HG03159 (cell line): ENCODE data around the gene ALK.
A peak's percentile ranks its signal among the peaks of the same experiment; 100 is the strongest.

Experiments used
- ATAC-seq: cut with Tn5 transposase; IDR thresholded peaks from one replicate; pipeline ENCODE4 v1.9.1; 2021; ENCODE audit warnings: mild to moderate bottlenecking, moderate library complexity; ENCODE audit not compliant: unreplicated experiment

Gene ALK

DNA sequence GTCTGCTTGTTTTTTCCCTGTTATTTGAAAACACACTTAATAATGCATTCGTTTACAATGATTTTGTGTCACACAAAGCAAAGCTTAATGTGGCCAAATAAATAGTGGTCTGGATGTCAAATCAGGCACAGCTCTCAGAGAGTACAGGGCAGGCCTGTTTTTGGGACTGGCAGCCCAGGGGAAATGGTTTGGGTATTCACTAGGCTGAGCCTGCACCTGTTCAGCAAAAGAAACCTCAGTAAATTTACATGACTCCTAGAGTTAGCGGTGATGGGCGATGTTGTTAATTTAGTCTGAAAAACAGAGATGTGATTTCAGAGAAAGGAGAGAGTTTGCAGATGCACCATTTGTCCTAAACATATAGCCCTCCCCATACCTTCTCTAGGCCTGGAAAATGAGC is 197.1 kb downstream of the ALK start:
- no peak for ATAC-seq

DNA sequence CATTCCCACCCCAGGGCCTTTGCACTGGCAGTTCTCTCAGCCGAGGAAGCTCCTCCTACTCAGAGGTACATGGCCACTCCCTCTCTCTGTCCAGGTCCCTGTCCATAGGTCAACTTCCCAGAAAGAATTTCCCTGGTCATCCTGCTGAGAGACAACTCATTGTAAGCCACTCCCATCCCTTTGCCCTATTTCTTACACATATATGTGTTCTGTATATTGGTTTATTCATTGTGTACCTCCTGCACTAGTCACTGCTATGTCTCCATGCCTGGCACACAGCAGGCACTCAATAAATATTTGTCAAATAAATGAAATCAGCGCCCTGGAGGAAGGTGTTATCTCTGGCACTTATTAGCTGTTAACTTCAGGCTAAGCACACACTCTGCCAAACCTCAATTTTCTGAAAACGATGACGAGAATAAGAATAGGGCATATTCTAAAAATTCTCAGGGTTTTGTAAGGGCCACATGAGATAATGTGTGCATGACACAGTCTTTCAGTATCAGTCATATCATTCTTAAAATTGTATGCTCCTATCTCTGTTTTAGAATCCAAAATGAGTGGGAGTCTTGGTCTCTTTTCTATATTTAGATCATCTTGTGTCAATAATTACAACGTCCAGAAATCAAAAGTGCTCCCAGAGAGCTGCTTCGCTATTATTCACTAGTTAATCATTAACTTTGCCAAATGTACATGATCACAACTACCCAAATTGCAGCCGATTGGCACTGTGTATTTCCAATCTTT is 198.0 kb downstream of the ALK start:
- ATAC-seq, result peak; percentile 86

DNA sequence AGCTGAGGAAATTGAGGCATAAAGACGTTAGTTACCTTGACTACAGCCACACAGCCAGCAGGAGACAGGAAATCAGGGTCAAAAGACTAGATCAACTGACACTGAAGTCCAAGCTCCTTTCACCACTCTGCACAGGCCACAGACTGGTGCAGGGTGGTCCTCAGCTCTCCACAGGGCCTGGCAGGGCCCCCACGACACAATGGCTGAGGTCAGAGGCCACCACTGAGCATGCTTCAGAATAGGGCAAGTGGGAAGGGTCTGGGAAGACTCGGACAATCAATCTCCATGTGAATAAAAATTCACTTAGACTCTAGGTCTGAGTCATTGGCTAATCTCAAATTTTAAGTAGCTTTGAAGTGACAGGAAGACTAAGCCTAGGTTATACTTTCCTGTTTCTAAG is 201.7 kb downstream of the ALK start:
- no peak for ATAC-seq

DNA sequence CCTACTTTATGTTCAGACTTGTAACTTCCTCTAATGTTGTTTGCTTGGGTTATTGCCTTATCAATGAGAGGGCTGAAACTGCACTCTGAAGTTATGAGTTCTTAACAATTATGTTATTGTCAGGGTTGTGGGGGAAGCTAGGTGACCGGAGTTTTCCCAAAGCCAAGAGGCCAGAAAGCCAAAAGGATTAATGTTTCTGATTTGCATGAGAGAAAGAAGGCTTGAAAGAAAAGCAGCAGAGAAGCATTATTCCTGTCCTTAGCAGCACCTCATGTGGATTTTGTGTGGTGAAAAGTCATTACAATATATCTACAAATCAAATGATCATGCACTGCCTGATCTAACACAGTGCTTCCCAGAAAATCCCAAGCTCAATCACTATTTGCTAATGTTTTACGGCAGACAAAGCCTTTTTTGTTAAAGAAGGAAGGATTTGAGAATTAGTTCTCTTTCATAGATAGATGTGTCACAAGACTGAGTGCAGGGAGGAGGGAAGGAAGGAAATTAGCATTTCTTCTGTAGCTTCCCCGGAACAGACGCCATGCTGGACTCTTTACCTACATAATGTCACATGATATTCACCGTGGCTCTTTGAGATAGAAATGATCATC is 203.2 kb downstream of the ALK start:
- ATAC-seq, result no peak

DNA sequence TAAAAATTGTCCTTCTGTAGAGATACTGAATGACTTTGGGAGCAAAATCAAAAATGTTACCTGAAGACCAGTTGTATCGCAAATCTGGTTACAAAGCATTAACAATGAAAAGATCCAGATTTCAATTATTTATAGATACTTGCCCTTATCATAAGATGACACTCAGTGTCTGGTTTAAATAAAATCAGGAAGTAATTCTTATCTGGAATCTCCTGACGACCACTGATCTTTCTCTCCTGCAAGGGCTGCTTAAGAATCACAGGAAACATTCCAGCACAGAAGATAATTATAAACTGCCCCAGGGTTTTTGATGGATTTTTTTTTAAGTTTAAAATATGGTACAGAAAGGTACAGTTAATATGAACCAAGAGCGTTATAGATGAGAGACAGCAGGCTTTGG is 205.7 kb downstream of the ALK start:
- ATAC-seq, result no peak

DNA sequence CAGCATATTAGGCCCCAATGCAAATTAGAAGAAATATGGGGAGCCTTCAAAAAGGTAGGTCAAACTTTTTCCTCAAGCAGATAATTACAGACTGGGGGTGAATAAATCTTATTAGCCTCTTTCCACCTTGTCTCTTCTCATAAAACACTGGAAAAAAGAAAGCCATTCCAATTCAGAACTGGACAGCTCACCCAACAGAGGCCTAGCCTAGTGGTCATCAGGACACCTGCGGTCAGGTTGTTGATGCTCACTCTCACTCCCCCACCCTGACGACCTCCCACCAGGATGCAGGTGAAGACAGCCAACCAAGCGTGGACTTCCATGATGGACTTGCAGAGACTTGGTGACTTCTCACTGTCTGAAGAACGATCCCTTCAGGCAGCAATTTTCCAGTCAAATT is 207.1 kb downstream of the ALK start:
- ATAC-seq, result no peak

DNA sequence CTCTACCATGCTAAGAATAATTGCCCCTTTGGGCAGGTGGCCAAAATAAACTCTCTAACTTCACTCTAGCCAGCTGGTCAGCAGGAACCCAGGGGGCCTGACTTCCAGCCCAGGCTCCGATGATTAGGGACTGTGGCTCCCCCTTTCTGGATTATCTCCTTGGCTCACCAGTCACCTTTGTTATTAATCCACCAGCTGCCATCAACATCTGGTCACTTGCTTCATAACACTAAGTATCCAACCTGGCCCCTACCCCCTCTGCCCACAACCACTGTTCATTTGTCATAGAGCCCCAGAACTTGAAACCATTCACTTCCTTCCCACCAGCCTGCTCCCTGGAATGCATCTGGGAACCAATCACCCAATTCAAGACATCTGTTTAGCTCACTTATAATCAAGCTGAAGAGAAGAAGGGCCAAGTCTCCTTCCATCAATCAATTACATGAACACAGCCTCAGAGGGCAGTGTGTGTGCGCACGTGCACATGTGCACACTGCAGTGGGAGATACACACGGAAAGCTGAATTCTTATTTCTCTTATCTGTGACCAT is 215.1 kb downstream of the ALK start:
- ATAC-seq, result no peak

DNA sequence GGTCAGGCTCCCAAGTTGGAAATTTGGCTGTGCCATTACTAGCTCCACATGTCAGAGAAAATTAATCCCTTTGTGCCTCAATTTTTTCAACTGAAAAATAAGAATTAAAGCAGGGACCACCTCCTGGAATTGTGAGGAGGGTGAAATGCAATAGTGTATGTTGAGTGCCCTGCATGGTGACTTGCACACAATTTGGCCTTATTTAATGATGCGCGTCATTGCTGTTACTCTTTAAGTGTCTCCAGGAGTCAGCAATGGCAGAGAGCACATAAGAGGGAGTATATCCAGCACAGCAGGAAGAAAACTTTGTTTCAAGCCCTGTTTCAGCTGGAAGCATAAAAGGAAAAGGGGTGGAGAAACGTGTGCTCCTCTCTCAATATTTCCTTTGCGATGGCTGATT is 215.8 kb downstream of the ALK start:
- ATAC-seq, result no peak

DNA sequence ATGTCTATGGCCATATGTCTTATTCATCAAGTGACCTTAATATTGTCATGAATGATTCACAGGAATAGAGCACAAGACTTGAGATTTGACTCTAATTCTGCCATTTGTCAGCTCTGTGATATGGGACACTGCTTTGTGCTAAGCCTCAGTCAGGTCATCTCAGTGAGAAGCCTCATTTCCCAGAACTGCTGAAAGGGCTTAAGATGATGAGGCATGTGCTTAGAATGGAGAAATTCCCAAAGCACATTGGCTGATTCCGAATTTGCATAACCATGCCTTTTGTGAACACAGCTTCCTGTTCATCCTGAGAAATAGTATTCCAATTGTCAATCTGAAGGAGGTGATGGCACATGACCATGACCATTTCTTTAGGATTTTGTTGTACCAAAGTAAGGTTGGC is 218.1 kb downstream of the ALK start:
- no peak for ATAC-seq

DNA sequence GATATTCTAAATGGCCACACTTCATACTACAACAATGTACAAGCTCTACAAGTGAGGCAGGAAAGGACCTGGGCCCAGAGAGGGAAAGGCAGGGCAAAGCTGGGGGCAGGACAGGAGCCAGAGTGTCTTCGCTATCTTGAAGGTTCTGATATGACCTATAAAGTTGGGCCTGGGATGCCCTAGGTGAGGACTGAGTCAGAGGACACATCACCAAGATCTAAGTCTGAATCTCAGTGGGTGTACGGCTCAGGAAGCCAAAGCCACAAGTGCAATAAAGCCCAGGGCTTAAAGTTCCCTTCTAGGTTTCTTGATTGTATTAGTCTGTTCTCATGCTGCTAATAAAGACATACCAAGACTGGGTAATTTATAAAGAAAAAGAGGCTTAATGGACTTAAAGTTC is 219.1 kb downstream of the ALK start:
- ATAC-seq, result no peak

DNA sequence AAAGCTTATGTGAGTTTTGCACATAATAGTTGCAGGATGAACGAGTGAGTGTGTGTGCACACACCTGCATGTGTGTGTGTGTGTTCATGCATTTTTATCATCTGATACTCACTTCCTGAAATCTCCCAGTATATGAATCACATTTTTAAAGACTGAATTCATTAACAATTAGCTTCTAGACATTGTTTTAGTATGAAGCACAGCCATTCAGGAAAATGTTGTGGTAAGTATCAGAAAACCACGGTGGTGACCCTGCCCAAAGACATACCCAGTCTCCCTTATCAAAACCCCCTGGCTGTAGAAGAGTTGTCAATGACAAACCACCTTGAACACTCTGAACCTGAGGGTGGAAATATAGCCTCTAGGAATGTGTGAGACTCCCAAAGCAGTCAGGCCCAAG is 220.8 kb downstream of the ALK start:
- no peak for ATAC-seq

DNA sequence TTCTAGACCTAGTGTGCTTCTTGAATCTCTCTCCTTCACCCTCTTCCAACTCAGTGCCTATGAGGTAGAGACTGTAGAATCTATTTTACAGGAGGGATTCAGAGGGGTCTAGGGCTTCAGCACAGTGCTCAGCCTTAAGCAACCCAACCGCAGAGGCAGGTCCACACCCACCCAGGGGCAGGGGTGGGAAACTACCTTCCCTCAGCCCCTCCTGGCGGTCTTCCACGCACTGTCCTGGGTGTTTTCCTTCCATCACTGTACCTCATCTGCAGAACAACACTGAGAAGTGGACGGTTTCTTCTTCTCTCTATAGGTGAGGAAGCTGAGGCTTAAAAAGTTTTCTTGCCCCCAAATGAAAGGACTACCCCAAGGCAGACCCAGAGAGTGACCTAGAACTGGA is 222.3 kb downstream of the ALK start:
- no peak for ATAC-seq

DNA sequence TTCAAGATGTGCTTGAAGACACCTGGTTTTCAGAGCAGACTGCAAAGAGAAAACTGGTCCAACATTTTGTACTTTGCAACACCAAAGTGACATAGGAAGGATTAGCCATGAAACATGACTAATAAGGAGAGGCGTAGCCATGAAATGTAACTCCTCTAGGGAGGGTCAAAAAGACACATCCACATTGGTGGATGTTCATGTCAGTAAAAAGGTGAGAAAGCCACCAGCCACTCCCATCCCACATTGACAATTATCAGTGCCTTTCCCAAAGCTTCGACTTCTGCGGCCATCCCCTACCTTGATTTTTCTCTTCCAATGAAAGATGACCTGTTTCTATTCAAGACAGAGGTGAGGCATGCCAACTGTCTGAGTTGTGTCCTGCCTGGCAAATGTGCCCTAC is 223.2 kb downstream of the ALK start:
- ATAC-seq, result no peak

DNA sequence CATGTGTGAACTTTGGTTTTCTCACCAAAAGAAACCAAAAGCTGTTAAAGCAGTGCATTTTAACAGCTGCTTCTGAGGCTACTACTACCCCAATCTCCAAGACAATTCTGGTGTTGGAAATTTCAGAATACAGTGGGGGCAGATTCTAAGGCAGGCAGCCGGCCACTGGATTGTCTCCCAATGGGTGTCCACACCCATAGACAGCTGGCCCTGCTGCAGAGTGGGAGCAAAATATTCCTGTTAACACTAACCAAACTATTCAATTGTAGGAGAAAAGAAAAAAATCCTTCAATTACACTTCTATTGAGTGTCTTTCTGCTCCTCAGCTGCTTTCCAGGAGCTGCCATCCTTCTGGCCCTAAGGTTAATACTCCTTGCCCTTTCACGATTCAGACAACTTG is 223.7 kb downstream of the ALK start:
- no peak for ATAC-seq

DNA sequence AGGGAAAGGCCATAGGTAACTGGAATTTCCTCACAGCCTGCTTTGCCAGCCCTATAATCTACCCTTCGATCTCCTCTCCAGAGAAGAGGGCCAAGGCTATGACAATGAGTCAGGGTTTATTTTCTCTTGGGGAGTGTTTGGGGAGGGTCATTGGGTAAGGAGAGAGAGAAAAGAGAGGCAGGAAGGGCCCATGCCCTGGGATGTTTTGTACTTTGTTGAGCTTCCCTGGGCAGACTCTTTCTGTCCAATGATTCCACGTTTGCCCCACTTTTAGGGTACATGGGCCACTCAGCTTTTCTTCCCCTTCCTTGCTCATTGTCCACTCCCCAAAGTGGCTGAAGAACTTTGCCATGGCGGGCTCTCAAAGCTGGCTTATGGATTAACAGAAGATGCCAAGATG is 224.2 kb downstream of the ALK start:
- no peak for ATAC-seq

DNA sequence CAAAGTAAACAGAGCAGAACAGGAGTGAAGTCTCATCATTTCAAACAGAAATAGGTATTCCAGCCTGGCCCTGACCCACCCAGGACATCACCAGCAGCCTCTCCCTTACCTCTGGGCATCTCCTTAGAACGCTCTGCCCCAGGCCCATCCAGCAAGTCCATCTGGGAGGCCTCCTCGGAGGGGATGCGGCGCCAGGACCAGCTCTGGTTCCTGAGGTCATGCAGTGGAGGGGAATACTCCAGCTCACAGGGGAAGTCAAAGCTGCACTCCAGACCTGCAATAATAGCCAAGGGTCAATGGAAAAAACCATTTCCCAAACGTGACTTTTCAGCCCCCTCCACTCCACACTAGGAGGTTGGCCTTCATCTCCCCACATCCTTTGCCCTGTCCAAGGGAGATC is 226.6 kb downstream of the ALK start:
- ATAC-seq, result no peak

DNA sequence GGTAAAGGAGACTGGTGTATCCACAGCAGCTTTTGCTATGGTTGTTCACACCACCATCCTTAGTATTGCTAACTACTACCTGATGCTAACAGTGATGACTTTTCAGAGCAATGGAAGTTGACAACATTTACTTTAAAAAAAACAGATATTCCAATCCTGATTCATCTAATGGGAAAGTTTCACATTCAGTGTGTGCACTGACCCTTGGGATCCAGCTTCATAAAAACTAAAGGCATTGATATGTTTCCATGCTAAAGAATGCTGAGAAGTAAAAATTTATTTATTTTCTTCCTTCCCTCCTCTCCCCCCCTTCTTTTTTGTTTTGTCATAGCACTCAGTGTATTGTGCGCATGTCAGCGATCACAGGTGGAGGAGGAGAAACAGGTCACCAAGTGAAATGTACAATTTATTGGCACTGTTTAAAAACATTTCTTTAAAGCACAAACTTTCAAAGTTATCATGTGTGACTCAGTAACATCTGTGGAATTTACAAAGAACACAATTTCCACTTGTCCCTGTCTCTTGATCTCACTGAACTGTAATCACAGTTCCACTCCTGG is 229.9 kb downstream of the ALK start:
- no peak for ATAC-seq

DNA sequence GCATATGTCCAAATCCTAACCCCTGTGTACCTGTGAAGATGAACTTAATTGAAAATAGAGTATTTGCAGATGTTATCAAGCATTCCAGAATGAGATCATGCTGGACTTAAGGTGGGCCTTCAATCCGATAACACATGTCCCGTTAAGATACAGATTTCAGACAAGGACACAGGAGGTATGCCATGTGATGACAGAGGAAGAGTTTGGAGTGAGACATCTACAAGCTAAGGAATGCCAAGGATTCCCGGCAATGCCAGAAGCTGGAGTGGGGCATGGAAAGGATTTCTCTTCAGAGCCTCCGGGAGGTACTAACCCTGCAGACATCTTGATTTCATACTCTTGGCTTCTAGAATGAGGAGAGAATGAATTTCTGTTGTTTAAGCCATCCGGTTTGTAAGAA is 231.7 kb downstream of the ALK start:
- no peak for ATAC-seq

DNA sequence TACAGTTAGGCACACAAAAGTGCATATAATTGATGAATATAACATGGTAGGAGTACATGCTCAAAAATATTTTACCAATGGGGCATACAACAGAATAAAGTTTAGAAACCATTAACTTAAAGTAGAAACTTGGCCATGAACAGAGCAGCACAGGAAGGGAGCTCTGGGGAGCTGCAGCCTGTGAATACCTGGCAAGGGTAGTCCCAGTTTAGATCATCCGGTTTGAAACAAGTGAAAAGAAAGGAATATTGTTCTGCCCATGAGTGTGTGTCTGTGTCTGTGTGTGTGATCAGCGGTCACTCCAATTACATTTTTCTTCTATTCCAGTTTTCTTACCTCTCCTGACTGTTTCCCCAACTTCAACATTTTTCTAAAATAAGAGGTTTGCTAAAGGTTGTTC is 233.0 kb downstream of the ALK start:
- no peak for ATAC-seq

DNA sequence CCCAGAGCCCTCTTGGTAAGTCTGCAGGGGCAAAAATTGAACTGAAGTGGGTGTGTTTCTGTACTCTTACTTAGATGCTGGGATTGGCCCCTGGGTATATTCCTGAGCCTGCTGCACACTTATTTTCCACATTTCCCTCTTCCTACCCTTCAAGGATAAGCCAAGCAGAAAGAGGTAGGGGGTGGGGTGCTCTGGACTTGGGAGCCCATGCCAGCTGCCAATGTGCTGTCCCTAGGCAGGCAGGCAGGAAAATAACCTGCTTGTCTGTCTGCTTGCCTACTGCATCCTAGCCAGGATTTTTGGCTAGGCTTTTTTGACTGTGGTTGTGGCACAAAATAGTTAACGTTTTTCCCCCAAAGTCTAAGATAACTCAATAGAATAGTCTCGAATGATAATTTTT is 234.3 kb downstream of the ALK start:
- no peak for ATAC-seq

DNA sequence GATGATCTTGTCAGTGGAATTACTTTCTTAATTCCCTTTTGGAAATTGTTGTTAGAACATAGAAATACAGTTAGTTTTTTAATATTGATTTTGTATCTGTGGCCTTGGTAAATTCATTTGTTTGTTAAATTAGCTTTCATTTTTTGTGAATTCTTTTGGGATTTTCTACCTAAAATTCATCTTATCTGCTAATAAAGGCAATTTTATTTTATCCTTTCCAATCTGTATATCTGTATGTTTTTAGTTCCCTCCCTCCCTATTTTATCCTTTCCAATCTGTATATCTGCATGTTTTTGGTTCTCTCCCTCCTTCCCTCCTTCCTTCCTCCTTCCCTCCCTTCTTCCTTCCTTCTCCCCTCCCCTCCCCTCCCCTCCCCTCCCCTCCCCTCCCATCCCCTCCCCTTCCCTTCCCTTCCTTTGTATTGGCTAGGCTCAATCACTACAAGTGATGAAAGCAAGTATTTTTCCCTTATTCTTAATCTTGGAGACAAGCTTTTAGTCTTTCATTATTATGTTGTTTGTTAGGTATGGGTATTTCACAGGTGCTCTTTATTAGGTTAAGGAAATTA is 244.4 kb downstream of the ALK start:
- ATAC-seq, result no peak

DNA sequence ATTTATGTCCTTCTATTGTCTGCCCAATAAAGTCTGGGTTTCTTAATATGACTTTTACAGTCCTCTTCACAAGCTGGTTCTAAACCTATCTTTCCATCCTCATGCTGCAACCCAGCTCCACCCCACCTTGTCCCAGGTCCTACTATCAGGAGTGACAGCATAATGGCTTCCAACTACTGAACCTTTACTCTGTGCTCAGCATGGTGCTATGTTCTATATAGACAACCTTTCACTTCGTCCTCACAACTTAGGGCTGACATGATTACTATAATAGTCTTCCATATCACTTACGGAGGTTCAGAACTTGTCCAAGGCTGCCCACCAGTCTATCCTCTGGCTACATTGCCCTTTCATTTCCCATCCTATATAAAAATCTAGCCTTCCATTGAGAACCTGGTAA is 256.8 kb downstream of the ALK start:
- ATAC-seq, result no peak
